ENCODE results near the gene EIF3M.

Gene EIF3M

GRCh38 chr11:32576456-32576855, 7.2 kb upstream of the EIF3M start:
- no peaks in the 10 kb centered on the region for H3K36me3 ChIP-seq (ENCODE audit: control insufficient read depth in 1 of 2, insufficient read depth in 2 of 2, low read depth in 1 of 2, low read length in 2 of 2)
- H2AK5ac ChIP-seq (ENCODE audit: low read length, severe bottlenecking), result no peak overlapping the region
- H4K8ac ChIP-seq (ENCODE audit: low read length), result no peak overlapping the region
- no peak overlapping the region for H3K14ac ChIP-seq (ENCODE audit: low read length in 2 of 2)
- no peak overlapping the region for H3K4me2 ChIP-seq (ENCODE audit: low read length, poor library complexity, severe bottlenecking)
- 70% methylated on average over 1 of the region's 1 CpG for WGBS
- H2AFZ ChIP-seq (ENCODE audit: low read depth, low read length), result no peak overlapping the region
- H3K4ac ChIP-seq (ENCODE audit: low read depth in 1 of 2, low read length in 2 of 2), result no peak overlapping the region
- H3K27ac ChIP-seq (ENCODE audit: low read length, poor library complexity, severe bottlenecking), result no peak overlapping the region
- H3K27me3 ChIP-seq (ENCODE audit: control insufficient read depth in 1 of 2, insufficient read depth in 1 of 2, low read length in 2 of 2), result peaks cover 7 to 9% of the 10 kb centered on the region in 2 experiments
- H3K23ac ChIP-seq (ENCODE audit: low read length in 2 of 2), result no peak overlapping the region
- H3K4me3 ChIP-seq (ENCODE audit: insufficient read depth in 1 of 2, low read depth in 1 of 2, low read length in 2 of 2), result no peak overlapping the region
- H2BK15ac ChIP-seq (ENCODE audit: low read depth, poor library complexity, severe bottlenecking), result no peak overlapping the region
- H3K18ac ChIP-seq (ENCODE audit: low read depth in 1 of 2, low read length in 2 of 2), result no peak overlapping the region
- DNase-seq, result no peak
- no peaks in the 10 kb centered on the region for H3K79me1 ChIP-seq (replicated peaks; ENCODE audit: low read length, poor library complexity, severe bottlenecking)
- H3K9ac ChIP-seq (ENCODE audit: low read length), result no peak overlapping the region
- H3K9me3 ChIP-seq (ENCODE audit: control insufficient read depth, low read length), result no peaks in the 10 kb centered on the region
- H4K91ac ChIP-seq (ENCODE audit: low read length), result no peak overlapping the region
- H2BK12ac ChIP-seq (ENCODE audit: low read length in 2 of 2), result no peak overlapping the region
- H3K4me1 ChIP-seq (ENCODE audit: control insufficient read depth, insufficient read depth, low read depth, low read length), result no peaks in the 10 kb centered on the region
- no peak overlapping the region for H2BK120ac ChIP-seq (ENCODE audit: low read depth, low read length)
- H2BK5ac ChIP-seq (ENCODE audit: low read depth, low read length, poor library complexity, severe bottlenecking), result no peak overlapping the region

GRCh38 chr11:32580967-32581366, 2.7 kb upstream of the EIF3M start:
- peaks cover 3% of the 10 kb centered on the region for H3K4me1 ChIP-seq (ENCODE audit: control insufficient read depth, insufficient read depth, low read depth, low read length)
- no peak overlapping the region for H2BK12ac ChIP-seq (ENCODE audit: low read length in 2 of 2)
- H3K36me3 ChIP-seq (ENCODE audit: control insufficient read depth in 1 of 2, insufficient read depth in 2 of 2, low read depth in 1 of 2, low read length in 2 of 2), result no peaks in the 10 kb centered on the region
- no peaks in the 10 kb centered on the region for H3K79me1 ChIP-seq (replicated peaks; ENCODE audit: low read length, poor library complexity, severe bottlenecking)
- WGBS, result 88% methylated on average over 1 of the region's 2 CpGs
- H3K9me3 ChIP-seq (ENCODE audit: control insufficient read depth, low read length), result no peaks in the 10 kb centered on the region
- no peak overlapping the region for H2BK15ac ChIP-seq (ENCODE audit: low read depth, poor library complexity, severe bottlenecking)
- H2BK120ac ChIP-seq (ENCODE audit: low read depth, low read length), result no peak overlapping the region
- H3K9ac ChIP-seq (ENCODE audit: low read length), result no peak overlapping the region
- H3K4me2 ChIP-seq (ENCODE audit: low read length, poor library complexity, severe bottlenecking), result no peak overlapping the region
- no peak overlapping the region for H2AFZ ChIP-seq (ENCODE audit: low read depth, low read length)
- no peak overlapping the region for H2AK5ac ChIP-seq (ENCODE audit: low read length, severe bottlenecking)
- H3K27ac ChIP-seq (ENCODE audit: low read length, poor library complexity, severe bottlenecking), result no peak overlapping the region
- peak; percentile 30 for DNase-seq
- no peak overlapping the region for H2BK5ac ChIP-seq (ENCODE audit: low read depth, low read length, poor library complexity, severe bottlenecking)
- H4K8ac ChIP-seq (ENCODE audit: low read length), result no peak overlapping the region
- no peak overlapping the region for H3K18ac ChIP-seq (ENCODE audit: low read depth in 1 of 2, low read length in 2 of 2)
- no peak overlapping the region for H3K4me3 ChIP-seq (ENCODE audit: insufficient read depth in 1 of 2, low read depth in 1 of 2, low read length in 2 of 2)
- peaks cover 0 to 7% of the 10 kb centered on the region in 2 experiments for H3K27me3 ChIP-seq (ENCODE audit: control insufficient read depth in 1 of 2, insufficient read depth in 1 of 2, low read length in 2 of 2)
- no peak overlapping the region for H3K23ac ChIP-seq (ENCODE audit: low read length in 2 of 2)
- H3K4ac ChIP-seq (ENCODE audit: low read depth in 1 of 2, low read length in 2 of 2), result no peak overlapping the region
- no peak overlapping the region for H4K91ac ChIP-seq (ENCODE audit: low read length)
- H3K14ac ChIP-seq (ENCODE audit: low read length in 2 of 2), result no peak overlapping the region

- no peak for DNase-seq
- Histone ChIP-seq H3K4me1 (ENCODE audit: control insufficient read depth, insufficient read depth, low read depth, low read length) (peaks cover 3% of the 10 kb centered on the region), H2AK5ac (ENCODE audit: low read length, severe bottlenecking) (no peak overlapping the region), H3K27ac (ENCODE audit: low read length, poor library complexity, severe bottlenecking) (no peak overlapping the region), H2BK120ac (ENCODE audit: low read depth, low read length) (no peak overlapping the region), H4K8ac (ENCODE audit: low read length) (no peak overlapping the region), H3K9ac (ENCODE audit: low read length) (no peak overlapping the region), H3K4ac (ENCODE audit: low read depth in 1 of 2, low read length in 2 of 2) (no peak overlapping the region), H2BK15ac (ENCODE audit: low read depth, poor library complexity, severe bottlenecking) (no peak overlapping the region), H3K14ac (ENCODE audit: low read length in 2 of 2) (no peak overlapping the region), H3K4me2 (ENCODE audit: low read length, poor library complexity, severe bottlenecking) (no peak overlapping the region), H3K4me3 (ENCODE audit: insufficient read depth in 1 of 2, low read depth in 1 of 2, low read length in 2 of 2) (no peak overlapping the region), H4K91ac (ENCODE audit: low read length) (no peak overlapping the region), H3K18ac (ENCODE audit: low read depth in 1 of 2, low read length in 2 of 2) (no peak overlapping the region), H3K36me3 (ENCODE audit: control insufficient read depth in 1 of 2, insufficient read depth in 2 of 2, low read depth in 1 of 2, low read length in 2 of 2) (no peaks in the 10 kb centered on the region), H3K79me1 (replicated peaks; ENCODE audit: low read length, poor library complexity, severe bottlenecking) (no peaks in the 10 kb centered on the region), H3K9me3 (ENCODE audit: control insufficient read depth, low read length) (no peaks in the 10 kb centered on the region), H3K23ac (ENCODE audit: low read length in 2 of 2) (no peak overlapping the region), H2AFZ (ENCODE audit: low read depth, low read length) (no peak overlapping the region), H2BK12ac (ENCODE audit: low read length in 2 of 2) (no peak overlapping the region), H3K27me3 (ENCODE audit: control insufficient read depth in 1 of 2, insufficient read depth in 1 of 2, low read length in 2 of 2) (peaks cover 0 to 3% of the 10 kb centered on the region in 2 experiments), H2BK5ac (ENCODE audit: low read depth, low read length, poor library complexity, severe bottlenecking) (no peak overlapping the region)
- 89% methylated on average over 3 of the region's 3 CpGs for WGBS
Measured at GRCh38 chr11:32581556-32581955, 2.1 kb upstream of the EIF3M start.

GRCh38 chr11:32584921-32585320, 1.3 kb downstream of the EIF3M start:
- Histone ChIP-seq H3K27ac (ENCODE audit: low read length, poor library complexity, severe bottlenecking) (no peak overlapping the region), H3K14ac (ENCODE audit: low read length in 2 of 2) (no peak overlapping the region), H3K4ac (ENCODE audit: low read depth in 1 of 2, low read length in 2 of 2) (no peak overlapping the region), H3K79me1 (replicated peaks; ENCODE audit: low read length, poor library complexity, severe bottlenecking) (peaks cover 7% of the 10 kb centered on the region), H2BK12ac (ENCODE audit: low read length in 2 of 2) (no peak overlapping the region), H3K9ac (ENCODE audit: low read length) (peak overlapping the region; percentile 95), H2AK5ac (ENCODE audit: low read length, severe bottlenecking) (no peak overlapping the region), H2BK5ac (ENCODE audit: low read depth, low read length, poor library complexity, severe bottlenecking) (no peak overlapping the region), H3K4me2 (ENCODE audit: low read length, poor library complexity, severe bottlenecking) (peak overlapping the region; percentile 82), H2AFZ (ENCODE audit: low read depth, low read length) (no peak overlapping the region), H3K18ac (ENCODE audit: low read depth in 1 of 2, low read length in 2 of 2) (no peak overlapping the region), H3K4me3 (ENCODE audit: insufficient read depth in 1 of 2, low read depth in 1 of 2, low read length in 2 of 2) (peak overlapping the region; percentile 24 to 94), H4K8ac (ENCODE audit: low read length) (no peak overlapping the region), H2BK15ac (ENCODE audit: low read depth, poor library complexity, severe bottlenecking) (no peak overlapping the region), H4K91ac (ENCODE audit: low read length) (no peak overlapping the region), H2BK120ac (ENCODE audit: low read depth, low read length) (no peak overlapping the region), H3K9me3 (ENCODE audit: control insufficient read depth, low read length) (no peaks in the 10 kb centered on the region), H3K4me1 (ENCODE audit: control insufficient read depth, insufficient read depth, low read depth, low read length) (peaks cover 3% of the 10 kb centered on the region), H3K23ac (ENCODE audit: low read length in 2 of 2) (no peak overlapping the region), H3K27me3 (ENCODE audit: control insufficient read depth in 1 of 2, insufficient read depth in 1 of 2, low read length in 2 of 2) (no peaks in the 10 kb centered on the region), H3K36me3 (ENCODE audit: control insufficient read depth in 1 of 2, insufficient read depth in 2 of 2, low read depth in 1 of 2, low read length in 2 of 2) (peaks cover 7 to 24% of the 10 kb centered on the region in 2 experiments)
- peak; percentile 34 for DNase-seq
- WGBS, result 1% methylated on average over 3 of the region's 7 CpGs

Measured in mesenchymal stem cell (in vitro differentiated cells and primary cell).